Left hindlimb (tissue), 1 donor: Measurements from ENCODE around the gene S1PR4.

Experiments
- DNase-seq: peaks from one replicate; pipeline ENCODE4 v3.0.0-alpha.2; 2018

The S1PR4 gene, protein sequence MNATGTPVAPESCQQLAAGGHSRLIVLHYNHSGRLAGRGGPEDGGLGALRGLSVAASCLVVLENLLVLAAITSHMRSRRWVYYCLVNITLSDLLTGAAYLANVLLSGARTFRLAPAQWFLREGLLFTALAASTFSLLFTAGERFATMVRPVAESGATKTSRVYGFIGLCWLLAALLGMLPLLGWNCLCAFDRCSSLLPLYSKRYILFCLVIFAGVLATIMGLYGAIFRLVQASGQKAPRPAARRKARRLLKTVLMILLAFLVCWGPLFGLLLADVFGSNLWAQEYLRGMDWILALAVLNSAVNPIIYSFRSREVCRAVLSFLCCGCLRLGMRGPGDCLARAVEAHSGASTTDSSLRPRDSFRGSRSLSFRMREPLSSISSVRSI

GRCh38 chr19:3178377-3178972, at the start of gene S1PR4:
Gene S1PR4, plus strand, starts transcription at chr19:3178769. Its CDS starts 24 bp downstream, at chr19:3178793.
- no peak for DNase-seq

DNA sequence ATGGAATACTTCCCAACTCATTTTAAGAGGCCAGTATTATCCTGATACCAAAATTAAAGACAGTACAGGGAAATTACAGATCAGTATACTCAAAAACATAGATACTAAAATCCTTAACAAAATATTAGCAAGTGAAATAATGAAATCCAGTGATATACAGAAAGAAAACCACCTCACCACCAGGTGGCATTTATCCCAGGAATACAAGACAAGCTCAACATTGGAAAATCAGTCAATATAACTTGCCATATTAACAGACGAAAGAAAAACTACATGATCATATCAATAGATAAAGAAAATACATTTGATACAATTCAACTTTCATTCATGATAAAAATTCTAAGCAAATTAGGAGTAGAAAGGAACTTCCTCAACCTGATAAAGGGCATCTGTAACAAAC, 49.5 kb upstream of the S1PR4 start:
- DNase-seq = no peak

GRCh38 chr19:3131168-3131567, 47.4 kb upstream of the S1PR4 start:
- no peak for DNase-seq

DNA sequence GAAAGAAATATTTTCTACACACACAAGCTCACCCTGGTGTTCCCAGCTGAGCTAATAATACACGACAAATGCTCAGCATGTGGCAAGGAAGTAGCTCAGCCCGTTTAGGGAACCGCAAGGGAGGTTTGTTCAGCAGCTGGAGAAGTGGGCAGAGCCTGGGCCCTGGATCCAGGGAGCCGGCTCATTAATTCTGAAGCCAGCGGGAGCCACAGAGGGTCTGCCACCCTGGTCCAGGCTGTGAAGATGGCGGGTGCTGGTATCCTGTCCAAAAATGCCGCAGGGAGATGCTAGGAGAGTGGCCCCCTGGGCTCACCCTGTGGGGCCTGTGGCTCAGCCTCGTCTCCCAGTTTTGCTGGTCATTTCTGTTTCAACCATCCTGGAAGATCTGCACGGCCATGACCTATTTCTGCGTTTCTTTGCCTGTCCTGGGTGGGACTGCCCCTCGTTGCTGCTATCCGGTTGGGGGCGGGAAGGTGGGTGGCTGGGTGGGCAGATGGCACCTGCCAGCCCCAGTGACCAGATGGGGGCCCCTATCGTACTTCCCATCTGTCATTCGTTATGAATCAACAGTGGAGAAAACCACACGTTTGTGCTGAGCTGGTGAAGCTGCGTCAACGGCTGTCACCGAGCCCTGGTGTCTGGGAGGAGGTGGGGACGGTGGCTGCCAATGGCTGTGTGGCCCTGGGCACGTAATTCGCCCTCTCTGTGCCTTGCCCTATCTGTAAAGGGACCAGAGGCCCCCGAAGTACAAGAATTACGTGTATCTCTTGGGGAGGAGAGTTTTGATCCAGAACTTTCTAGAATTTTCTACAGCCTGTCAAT, 45.4 kb upstream of the S1PR4 start:
- no peak for DNase-seq

GRCh38 chr19:3133793-3134116, 44.8 kb upstream of the S1PR4 start:
- no peak for DNase-seq

DNA sequence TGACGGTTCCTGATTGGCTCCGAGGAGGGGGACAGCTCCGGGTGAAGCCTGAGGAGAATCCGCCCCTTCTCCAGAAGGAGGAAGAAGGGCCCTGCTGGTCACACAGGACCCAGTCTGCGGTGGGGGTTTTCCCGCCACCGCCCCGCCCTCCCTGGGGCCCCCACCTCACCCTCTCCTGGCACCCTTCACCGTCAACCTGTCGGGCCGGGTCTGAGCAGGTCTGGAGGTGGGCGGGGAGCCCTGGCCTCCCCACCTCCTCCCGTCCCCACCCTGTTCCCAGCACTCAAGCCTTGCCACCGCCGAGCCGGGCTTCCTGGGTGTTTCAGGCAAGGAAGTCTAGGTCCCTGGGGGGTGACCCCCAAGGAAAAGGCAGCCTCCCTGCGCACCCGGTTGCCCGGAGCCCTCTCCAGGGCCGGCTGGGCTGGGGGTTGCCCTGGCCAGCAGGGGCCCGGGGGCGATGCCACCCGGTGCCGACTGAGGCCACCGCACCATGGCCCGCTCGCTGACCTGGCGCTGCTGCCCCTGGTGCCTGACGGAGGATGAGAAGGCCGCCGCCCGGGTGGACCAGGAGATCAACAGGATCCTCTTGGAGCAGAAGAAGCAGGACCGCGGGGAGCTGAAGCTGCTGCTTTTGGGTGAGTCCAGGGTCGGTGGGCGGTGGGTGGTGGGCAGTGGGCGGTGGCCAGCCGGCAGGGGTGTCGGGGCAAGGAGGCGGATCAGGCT, 42.4 kb upstream of the S1PR4 start, which contains the start of gene GNA15:
GNA15 (plus strand) TSS at position 73 of the 723 bp plus-strand sequence; CDS start at position 491, 418 bp downstream.
- no peak for DNase-seq

GRCh38 chr19:3136684-3137055, 41.9 kb upstream of the S1PR4 start:
- no peak for DNase-seq

GRCh38 chr19:3137119-3137518, 41.5 kb upstream of the S1PR4 start:
- no peak for DNase-seq

- DNase-seq = no peak
Measured at GRCh38 chr19:3138268-3138667, 40.3 kb upstream of the S1PR4 start.

- no peak for DNase-seq
Measured at GRCh38 chr19:3140667-3141038, 37.9 kb upstream of the S1PR4 start.

- no peak for DNase-seq
Measured at GRCh38 chr19:3142292-3142670, 36.3 kb upstream of the S1PR4 start.

- no peak for DNase-seq
Measured at GRCh38 chr19:3142781-3143337, 35.7 kb upstream of the S1PR4 start.

DNA sequence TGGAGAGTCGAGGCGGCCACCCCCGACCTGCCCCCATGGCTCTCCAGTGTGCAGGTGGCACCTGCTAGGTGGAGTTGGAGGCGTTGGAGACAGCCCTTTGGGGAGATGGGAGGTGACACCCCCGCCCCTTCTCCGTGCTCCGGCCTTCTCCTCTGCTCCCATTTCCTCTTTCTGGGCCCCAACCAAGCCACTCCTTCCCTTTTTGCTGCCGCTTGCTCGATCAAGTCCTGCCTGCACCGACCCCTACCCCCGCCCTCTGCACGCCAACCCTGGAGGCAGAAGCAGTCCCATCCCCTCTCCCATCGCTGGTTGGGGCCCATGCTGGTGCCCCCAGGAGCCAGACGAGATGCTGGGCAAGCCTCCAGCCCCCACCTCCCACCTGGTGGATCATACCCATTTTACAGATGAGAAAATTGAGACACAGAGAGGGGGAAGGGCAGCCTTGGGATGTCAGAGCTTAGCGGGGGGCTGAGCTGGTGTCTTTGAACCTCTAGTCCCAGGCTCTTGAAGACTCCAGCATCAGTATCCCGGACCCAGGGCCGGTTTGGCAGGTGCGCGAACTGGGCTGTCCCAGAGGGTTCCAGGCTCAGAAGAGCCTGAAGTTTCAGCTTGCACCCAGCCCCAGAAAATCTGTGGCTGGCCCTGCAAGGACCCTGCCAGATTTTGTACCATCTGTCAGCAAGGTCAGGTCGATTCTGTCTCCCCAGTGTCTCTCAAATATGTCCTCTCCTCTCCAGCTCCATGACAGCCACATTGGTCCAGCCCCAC, 32.5 kb upstream of the S1PR4 start:
- DNase-seq = no peak

DNA sequence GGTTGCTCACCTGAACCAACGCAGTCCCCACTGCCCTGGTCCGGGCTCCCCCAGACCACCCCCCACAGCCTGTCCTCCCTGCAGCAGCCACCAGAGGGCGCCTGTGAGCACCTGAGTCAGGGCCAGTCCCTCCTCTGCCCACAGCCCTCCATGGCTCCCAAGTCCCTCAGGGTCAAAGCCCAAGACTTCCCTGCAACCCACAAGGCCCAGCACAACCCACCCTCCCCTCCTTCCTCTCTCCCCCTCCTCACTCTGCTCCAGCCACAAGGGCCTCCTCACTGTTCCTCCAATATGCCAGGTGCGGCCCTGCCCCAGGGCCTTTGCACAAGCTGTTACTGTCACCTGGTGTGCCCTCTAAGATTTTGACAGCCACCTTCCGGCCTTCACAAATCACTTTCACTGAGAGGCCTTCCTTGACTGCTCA, 31.9 kb upstream of the S1PR4 start:
- no peak for DNase-seq

DNA sequence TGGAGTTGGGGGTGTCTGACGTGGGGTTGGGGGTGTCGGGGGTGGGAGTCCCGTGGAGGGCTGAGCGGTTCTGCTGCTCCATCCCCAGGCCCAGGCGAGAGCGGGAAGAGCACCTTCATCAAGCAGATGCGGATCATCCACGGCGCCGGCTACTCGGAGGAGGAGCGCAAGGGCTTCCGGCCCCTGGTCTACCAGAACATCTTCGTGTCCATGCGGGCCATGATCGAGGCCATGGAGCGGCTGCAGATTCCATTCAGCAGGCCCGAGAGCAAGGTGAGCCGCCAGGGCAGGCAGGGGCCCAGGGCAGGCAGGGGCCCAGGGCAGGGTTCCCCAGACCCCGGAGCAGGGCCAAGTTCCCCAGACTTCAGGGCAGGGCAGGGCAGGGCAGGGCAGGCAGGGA, 30.1 kb upstream of the S1PR4 start:
- DNase-seq = no peak

DNA sequence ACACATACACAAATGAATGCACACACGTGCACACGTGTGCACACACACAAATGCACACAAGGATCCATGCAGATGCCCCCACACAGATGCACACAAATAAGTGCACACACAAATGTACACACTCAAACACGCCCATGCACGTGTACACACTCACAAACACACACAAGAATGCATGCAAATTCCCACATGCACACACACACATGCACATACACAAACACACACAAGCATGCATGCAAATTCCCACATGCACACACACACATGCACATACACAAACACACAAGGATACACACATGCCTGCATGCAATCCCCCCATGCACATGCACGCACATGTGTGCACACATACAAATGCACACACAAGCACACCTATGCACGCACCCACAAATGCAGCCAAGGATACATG, 29.5 kb upstream of the S1PR4 start:
- DNase-seq = no peak

GRCh38 chr19:3149526-3150505, 28.8 kb upstream of the S1PR4 start:
- no peak for DNase-seq

- no peak for DNase-seq
Measured at GRCh38 chr19:3150739-3151329, 27.7 kb upstream of the S1PR4 start.

DNA sequence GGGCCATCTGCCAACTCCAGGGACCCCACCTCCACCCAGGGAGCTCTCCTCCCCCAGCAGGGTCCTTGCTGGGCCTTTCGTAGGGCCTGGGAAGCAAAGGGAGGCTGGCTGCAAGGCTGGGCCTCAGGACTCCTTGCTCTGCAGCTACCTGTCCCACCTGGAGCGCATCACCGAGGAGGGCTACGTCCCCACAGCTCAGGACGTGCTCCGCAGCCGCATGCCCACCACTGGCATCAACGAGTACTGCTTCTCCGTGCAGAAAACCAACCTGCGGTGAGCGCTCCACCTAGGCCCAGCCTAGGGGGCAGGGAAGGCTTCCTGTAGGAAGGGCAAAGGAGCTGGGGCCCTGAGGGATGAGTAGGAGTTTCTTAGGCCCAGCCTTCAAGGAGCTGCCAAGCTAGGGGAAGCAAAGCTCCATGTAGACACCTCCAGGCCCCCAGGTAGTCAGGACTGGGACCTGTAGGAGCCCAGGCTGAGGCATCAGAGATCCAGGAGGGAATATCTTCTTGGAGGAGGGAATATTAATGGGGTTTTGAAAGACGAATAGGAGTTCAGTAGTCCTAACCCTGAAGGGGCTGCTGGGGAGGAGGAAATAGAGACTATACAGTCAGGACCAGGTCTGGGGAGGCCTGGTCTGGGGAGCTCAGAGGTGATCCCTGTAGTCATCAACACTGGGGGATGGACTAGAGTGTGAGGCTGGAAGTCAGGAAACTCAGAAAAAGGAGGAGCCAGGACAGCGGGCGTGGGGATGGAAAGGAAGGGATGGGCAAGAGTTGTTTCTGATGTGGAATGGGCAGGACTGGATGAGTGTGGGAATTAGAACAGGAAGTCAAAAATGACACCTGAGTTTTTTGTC, 26.8 kb upstream of the S1PR4 start:
- no peak for DNase-seq

- DNase-seq = no peak
Measured at GRCh38 chr19:3152419-3152780, 26.2 kb upstream of the S1PR4 start.
